Measurements from ENCODE around the gene ACER2.

GRCh38 chr9:19460243-19460642 is 51.4 kb downstream of the ACER2 start:
- TF ChIP-seq CTCF (IDR thresholded peaks at IDR 0.05; ENCODE audit: low read depth, low read length, poor library complexity, severe bottlenecking), result no peak
- no peak for TF ChIP-seq EZH2phosphoT487 (IDR thresholded peaks at IDR 0.05; ENCODE audit: borderline replicate concordance, low read length)

All from DOHH2 (cell line).